Loucy (cell line): ENCODE data around the gene CGB7.
"Not testable (repeated sequence)": the region's sequence is repeated elsewhere in the genome, so short reads cannot be mapped to it uniquely, and the experiment has no call there.

Experiments used
- H2AFZ ChIP-seq: fragments of 200-600 bp; sonication (generic); 2 replicates; pipeline ENCODE4 v1.6.0; 2016; ENCODE audit warnings: antibody characterized with exemption, mild to moderate bottlenecking, low read length, moderate library complexity
- H3F3A ChIP-seq: fragments of 200-600 bp; 2 replicates; pipeline ENCODE4 v1.6.0; 2016; ENCODE audit warnings: antibody characterized with exemption, low read depth, mild to moderate bottlenecking
- H3K27me3 ChIP-seq: fragments of 200-600 bp; sonication (generic); 2 replicates; pipeline ENCODE4 v1.6.1; 2014; ENCODE audit warnings: low read length, mild to moderate bottlenecking; ENCODE audit not compliant: insufficient read depth, poor library complexity, severe bottlenecking
- H3K36me3 ChIP-seq: fragments of 200-600 bp; sonication (generic); 2 replicates; pipeline ENCODE4 v1.6.1; 2016; ENCODE audit warnings: low read length; ENCODE audit not compliant: insufficient read depth
- H3K4me1 ChIP-seq: fragments of 200-600 bp; sonication (generic); 2 replicates; pipeline ENCODE4 v1.5.1; 2014; ENCODE audit warnings: low read length, mild to moderate bottlenecking; ENCODE audit not compliant: insufficient read depth, poor library complexity, severe bottlenecking
- H3K4me2 ChIP-seq: fragments of 200-600 bp; sonication (generic); 2 replicates; pipeline ENCODE4 v1.6.0; 2014; ENCODE audit warnings: antibody characterized with exemption, low read length, low read depth, mild to moderate bottlenecking; ENCODE audit not compliant: poor library complexity, severe bottlenecking
- H3K4me3 ChIP-seq: fragments of 200-600 bp; sonication (generic); 2 replicates; pipeline ENCODE4 v1.5.1; 2014; ENCODE audit warnings: low read length, mild to moderate bottlenecking, mixed read lengths; ENCODE audit not compliant: poor library complexity, severe bottlenecking
- H3K79me2 ChIP-seq: fragments of 200-600 bp; sonication (generic); 2 replicates; pipeline ENCODE4 v1.6.1; 2014; ENCODE audit warnings: low read length; ENCODE audit not compliant: insufficient read depth
- H3K9ac ChIP-seq: fragments of 200-600 bp; sonication (generic); 2 replicates; pipeline ENCODE4 v1.6.0; 2014; ENCODE audit warnings: mild to moderate bottlenecking, low read depth, low read length, moderate library complexity; ENCODE audit not compliant: poor library complexity, severe bottlenecking
- H3K9me2 ChIP-seq: fragments of 200-600 bp; sonication (generic); replicated peaks from 2 replicates; pipeline ENCODE4 v1.6.1; 2016; ENCODE audit warnings: low read depth, low read length, mixed read lengths
- H3K9me3 ChIP-seq: fragments of 200-600 bp; sonication (generic); 2 replicates; pipeline ENCODE4 v1.6.1; 2014; ENCODE audit warnings: mild to moderate bottlenecking, antibody characterized with exemption, low read length, low read depth; ENCODE audit not compliant: insufficient read depth
- H4K20me1 ChIP-seq: fragments of 200-600 bp; sonication (generic); 2 replicates; pipeline ENCODE4 v1.6.0; 2014; ENCODE audit warnings: antibody characterized with exemption, low read length, mild to moderate bottlenecking; ENCODE audit not compliant: insufficient read depth, poor library complexity, severe bottlenecking
- EZH2phosphoT487 ChIP-seq: fragments of 200-600 bp; IDR thresholded peaks from 2 replicates; pipeline ENCODE4 v1.6.1; 2018; ENCODE audit warnings: antibody characterized with exemption, mild to moderate bottlenecking, moderate library complexity, borderline replicate concordance
- TF ChIP-seq, protein P1 (sequence below): fragments of 200-600 bp; sonication (generic); conservative IDR thresholded peaks from 2 replicates; pipeline ENCODE4 v1.5.1; 2014; ENCODE audit warnings: mild to moderate bottlenecking, antibody characterized with exemption, low read length

CGB7 gene

GRCh38 chr19:49056101-49056901 is 1.2 kb downstream of the CGB7 start:
- no peak for TF ChIP-seq EZH2phosphoT487
- TF ChIP-seq, protein P1, sequence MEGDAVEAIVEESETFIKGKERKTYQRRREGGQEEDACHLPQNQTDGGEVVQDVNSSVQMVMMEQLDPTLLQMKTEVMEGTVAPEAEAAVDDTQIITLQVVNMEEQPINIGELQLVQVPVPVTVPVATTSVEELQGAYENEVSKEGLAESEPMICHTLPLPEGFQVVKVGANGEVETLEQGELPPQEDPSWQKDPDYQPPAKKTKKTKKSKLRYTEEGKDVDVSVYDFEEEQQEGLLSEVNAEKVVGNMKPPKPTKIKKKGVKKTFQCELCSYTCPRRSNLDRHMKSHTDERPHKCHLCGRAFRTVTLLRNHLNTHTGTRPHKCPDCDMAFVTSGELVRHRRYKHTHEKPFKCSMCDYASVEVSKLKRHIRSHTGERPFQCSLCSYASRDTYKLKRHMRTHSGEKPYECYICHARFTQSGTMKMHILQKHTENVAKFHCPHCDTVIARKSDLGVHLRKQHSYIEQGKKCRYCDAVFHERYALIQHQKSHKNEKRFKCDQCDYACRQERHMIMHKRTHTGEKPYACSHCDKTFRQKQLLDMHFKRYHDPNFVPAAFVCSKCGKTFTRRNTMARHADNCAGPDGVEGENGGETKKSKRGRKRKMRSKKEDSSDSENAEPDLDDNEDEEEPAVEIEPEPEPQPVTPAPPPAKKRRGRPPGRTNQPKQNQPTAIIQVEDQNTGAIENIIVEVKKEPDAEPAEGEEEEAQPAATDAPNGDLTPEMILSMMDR: no peak
- Histone ChIP-seq H3K27me3 (no peaks in the 10 kb centered on the region), H3K4me1 (no peaks in the 10 kb centered on the region), H4K20me1 (no peaks in the 10 kb centered on the region), H2AFZ (no peak overlapping the region), H3K36me3 (no peaks in the 10 kb centered on the region), H3K4me3 (no peak overlapping the region), H3K4me2 (no peak overlapping the region), H3K9me3 (no peaks in the 10 kb centered on the region), H3K79me2 (no peaks in the 10 kb centered on the region), H3K9ac (no peak overlapping the region), H3K9me2 (no peaks in the 10 kb centered on the region), H3F3A (no peaks in the 10 kb centered on the region)

DNA sequence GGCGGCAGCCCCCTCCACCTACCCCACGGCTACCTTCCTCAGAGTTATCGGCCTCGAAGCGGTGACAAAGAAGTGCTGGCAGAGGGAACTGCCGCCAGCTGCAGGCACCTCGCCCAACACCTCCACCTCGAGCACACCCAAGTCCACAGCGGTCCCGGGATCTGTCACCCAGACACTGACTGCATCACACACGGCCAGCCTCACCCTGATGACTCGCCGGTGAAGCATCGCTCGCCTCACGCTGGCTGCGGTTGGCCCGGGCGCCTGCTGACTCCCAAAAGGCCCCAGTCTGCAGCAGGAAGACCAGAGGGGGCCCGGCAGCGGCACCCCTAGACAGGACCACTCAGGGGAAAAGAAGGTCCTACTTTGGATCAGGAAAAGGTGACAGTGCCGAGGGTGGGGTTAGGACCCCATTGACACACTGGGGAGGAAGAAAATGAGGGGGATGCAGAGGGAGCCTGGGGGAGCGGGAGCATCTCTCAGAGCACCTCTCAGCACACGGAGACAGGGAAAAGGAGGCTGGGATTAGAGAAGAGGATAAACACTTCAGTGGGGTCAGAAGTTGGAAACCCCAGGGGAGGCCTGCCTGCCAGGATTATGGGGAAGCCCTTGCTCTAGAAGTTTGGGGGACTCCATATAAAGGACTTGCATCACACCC is 7.0 kb downstream of the CGB7 start:
- H3K27me3 ChIP-seq, H3K9ac ChIP-seq, H2AFZ ChIP-seq, H3K79me2 ChIP-seq, H3K4me1 ChIP-seq, H3F3A ChIP-seq, H3K4me3 ChIP-seq, H3K9me3 ChIP-seq, H3K4me2 ChIP-seq, H4K20me1 ChIP-seq, H3K36me3 ChIP-seq, H3K9me2 ChIP-seq: not testable (repeated sequence)

GRCh38 chr19:49049834-49050233 is 7.7 kb downstream of the CGB7 start:
- not testable (repeated sequence) for H3K4me2 ChIP-seq, H3K9ac ChIP-seq, H2AFZ ChIP-seq, H3K27me3 ChIP-seq, H3K9me3 ChIP-seq, H3K4me1 ChIP-seq, H3F3A ChIP-seq, H4K20me1 ChIP-seq, H3K4me3 ChIP-seq, H3K9me2 ChIP-seq, H3K79me2 ChIP-seq, H3K36me3 ChIP-seq

DNA sequence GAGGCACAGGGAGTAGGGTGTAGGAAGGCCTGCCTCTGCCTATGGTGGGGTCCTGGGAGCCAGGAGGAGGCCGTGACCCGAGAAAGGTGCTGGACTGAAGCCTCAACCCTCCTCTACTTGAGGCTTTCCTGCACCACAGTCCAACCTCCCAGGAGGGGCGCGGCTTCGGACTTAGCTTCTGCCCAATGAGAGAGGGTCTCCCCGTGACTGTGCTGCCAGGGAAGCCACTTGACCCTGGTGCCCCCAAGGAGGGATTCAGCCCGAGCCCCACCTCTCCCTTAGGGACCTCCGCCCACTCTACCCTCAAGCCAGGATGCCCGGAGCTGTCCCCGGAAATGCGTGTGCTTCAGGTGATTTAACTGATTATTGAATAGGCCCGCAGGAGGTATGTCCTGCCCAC is 8.5 kb downstream of the CGB7 start, which contains the start of gene CGB8:
Gene CGB8, minus strand, starts transcription at position 101 of the 400 bp plus-strand sequence. CDS start 372 bp downstream, outside the sequence.
- not testable (repeated sequence) for H3K9me3 ChIP-seq, H2AFZ ChIP-seq, H3K9ac ChIP-seq, H3K9me2 ChIP-seq, H3K79me2 ChIP-seq, H4K20me1 ChIP-seq, H3K27me3 ChIP-seq, H3K4me3 ChIP-seq, H3K4me1 ChIP-seq, H3K4me2 ChIP-seq, H3F3A ChIP-seq, H3K36me3 ChIP-seq

DNA sequence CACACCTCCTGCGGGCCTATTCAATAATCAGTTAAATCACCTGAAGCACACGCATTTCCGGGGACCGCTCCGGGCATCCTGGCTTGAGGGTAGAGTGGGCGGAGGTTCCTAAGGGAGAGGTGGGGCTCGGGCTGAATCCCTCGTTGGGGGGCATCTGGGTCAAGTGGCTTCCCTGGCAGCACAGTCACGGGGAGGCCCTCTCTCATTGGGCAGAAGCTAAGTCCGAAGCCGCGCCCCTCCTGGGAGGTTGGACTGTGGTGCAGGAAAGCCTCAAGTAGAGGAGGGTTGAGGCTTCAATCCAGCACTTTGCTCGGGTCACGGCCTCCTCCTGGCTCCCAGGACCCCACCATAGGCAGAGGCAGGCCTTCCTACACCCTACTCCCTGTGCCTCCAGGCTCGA is 14.0 kb downstream of the CGB7 start, which contains the start of gene CGB5:
Gene CGB5, plus strand, starts transcription at position 301 of the 400 bp plus-strand sequence. CDS start 362 bp downstream, outside the sequence.
- H3K9me2 ChIP-seq, H2AFZ ChIP-seq, H3K4me3 ChIP-seq, H3K4me2 ChIP-seq, H3F3A ChIP-seq, H3K27me3 ChIP-seq, H3K9ac ChIP-seq, H3K79me2 ChIP-seq, H3K9me3 ChIP-seq, H3K36me3 ChIP-seq, H4K20me1 ChIP-seq, H3K4me1 ChIP-seq: not testable (repeated sequence)

- H2AFZ ChIP-seq, H3K4me1 ChIP-seq, H3K4me2 ChIP-seq, H3K4me3 ChIP-seq, H3K9ac ChIP-seq, H3K79me2 ChIP-seq, H3K9me3 ChIP-seq, H4K20me1 ChIP-seq, H3F3A ChIP-seq, H3K9me2 ChIP-seq, H3K27me3 ChIP-seq, H3K36me3 ChIP-seq: not testable (repeated sequence)
These were observed 14.9 kb downstream of the CGB7 start for GRCh38 chr19:49042666-49043065.
